ENCODE data around the gene MICOS13.

The MICOS13 gene, protein sequence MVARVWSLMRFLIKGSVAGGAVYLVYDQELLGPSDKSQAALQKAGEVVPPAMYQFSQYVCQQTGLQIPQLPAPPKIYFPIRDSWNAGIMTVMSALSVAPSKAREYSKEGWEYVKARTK

DNA sequence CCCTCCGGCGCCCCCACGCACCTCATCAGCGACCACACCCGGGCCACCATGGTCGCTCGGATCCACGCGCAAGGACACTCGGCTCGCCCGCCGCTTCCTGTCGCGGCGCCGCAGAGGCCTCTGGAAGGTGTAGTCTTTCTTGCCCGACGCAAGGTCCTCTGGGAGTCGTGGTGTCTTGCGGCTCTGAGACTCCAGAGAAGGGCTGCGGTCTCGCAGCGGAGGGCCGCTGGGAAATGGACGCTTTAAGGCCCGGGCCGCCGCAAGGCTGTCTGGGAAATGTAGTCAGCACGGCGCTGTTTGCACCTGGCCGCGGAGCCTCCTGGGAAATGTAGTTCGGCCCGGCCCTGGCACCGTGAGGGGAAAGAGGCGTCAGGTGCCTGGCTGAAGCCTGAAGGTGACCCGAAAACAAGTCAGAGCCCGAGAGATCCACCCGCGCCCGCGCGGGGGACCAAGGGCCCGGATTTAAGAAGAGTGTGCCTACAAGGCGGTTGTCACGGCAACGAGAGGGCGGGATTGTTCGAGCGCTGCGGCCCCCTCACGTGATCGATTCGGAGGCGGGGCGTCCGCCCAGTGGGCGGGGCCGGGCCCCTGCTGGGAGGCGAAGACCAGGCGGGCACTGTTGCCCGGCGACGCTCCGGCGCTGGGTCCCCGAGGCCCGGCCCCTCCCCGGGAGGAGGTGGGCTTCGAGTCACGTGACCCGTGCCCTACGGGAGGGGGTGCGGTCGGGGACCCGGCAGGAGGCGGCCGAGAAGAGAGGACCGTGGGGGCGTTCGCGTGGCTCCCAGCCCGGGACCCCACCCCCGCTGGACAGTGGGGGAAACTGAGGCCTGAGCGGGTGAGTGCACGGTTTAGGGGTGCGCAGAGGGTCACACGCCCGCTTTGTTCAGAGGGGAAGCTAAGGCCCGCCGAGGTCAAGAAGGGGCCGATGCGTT, at the start of gene MICOS13, which contains the start of gene HSD11B1L:
TSS of gene MICOS13 (minus strand) at position 80 of the 932 bp plus-strand sequence. CDS start at position 50, 30 bp downstream.
TSS of gene HSD11B1L (plus strand) at position 591 of the 932 bp plus-strand sequence. CDS start 3,806 bp downstream, outside the sequence.
- Mint-ChIP-seq H3K4me3 (peak within 1 kb of the TSS; percentile 96), H3K27me3 (no peaks in the 10 kb centered on the region), H3K36me3 (no peaks in the 10 kb centered on the region), H3K9me3 (ENCODE audit: low read depth) (no peaks in the 10 kb centered on the region), H3K27ac (peak within 1 kb of the TSS; percentile 97), H3K4me1 (ENCODE audit: low read depth) (peaks cover 18% of the 10 kb centered on the region)

DNA sequence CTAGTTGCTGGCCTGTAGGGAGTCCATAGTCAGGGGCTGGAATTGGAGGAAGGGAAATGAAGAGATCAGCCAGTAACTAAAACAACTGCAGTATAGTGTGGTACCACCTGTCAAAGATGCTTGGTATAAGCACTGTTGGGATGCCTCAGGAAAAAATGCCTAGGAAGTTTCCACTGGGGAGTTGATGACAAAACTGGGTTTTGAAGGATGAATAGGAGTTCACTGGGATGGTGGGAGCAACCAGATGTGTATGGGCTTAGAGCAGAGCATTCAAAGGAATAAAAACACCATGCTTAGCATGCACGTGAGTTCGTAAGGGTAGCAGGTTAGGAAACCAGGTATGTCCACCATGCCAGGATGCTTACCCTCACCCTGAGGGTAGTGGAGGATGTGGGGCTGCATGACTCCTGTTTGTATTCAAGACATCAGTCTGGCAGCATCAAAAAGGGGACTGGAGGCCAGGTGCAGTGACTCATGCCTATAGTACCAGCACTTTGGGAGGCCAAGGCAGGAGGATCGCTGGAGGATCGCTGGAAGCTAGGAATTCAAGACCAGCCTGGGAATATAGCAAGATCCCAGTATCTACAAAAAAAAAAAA, 47.2 kb upstream of the MICOS13 start:
- Mint-ChIP-seq H3K4me1 (ENCODE audit: low read depth) (no peaks in the 10 kb centered on the region), H3K36me3 (peaks cover 2% of the 10 kb centered on the region), H3K4me3 (no peak overlapping the region), H3K27ac (no peak overlapping the region), H3K27me3 (peaks cover 5% of the 10 kb centered on the region), H3K9me3 (ENCODE audit: low read depth) (no peaks in the 10 kb centered on the region)

DNA sequence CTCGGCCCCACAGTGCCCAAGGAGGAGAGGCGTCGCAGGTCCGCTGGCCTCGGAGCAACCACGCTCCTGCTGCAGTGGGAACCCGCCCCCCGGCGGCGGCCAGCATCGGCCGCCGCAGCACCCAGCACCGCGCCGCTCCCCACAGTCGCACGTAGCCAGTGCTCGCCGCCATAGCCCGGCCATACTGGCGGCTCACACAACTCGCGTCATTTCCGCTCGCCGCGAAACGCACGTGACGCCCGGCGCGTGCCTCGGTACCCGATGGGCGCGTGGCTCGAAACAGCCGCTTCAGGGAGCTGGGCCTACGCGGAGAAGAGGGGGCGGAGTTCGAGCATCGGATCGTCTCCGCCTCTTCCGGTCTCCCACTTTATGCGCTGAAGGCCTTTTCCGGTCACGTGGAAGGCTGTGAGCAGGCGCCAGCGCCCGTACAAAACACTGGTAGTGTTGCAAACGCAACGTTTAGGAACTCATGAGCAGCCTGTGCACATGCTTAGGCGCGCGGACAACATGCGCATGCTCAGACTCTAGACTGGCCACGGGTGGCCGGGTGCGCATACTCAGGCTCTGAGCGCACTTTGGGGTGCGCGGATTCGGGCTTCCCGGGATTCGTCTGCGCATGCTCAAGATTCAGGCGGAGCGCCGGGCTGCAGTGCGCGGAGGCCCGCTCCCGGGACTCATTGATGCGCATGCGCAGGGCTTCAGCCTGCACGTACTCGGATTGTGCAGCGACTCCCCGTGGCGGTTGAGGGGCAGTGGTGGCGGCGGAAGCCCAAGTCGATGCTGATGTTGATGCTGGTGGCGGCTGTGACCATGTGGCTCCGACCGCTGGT, 39.9 kb upstream of the MICOS13 start, which contains the start of the genes CATSPERD and LONP1:
TSS of gene CATSPERD (plus strand) at position 677 of the 830 bp plus-strand sequence. CDS start at position 778, 101 bp downstream.
TSS of gene LONP1 (minus strand) at position 186 of the 830 bp plus-strand sequence. CDS start at position 172, 14 bp downstream.
- Mint-ChIP-seq H3K36me3 (peaks cover 11% of the 10 kb centered on the region), H3K27me3 (no peaks in the 10 kb centered on the region), H3K9me3 (ENCODE audit: low read depth) (no peaks in the 10 kb centered on the region), H3K4me3 (peak within 1 kb of the TSS; percentile 97), H3K27ac (peak within 1 kb of the TSS; percentile 97), H3K4me1 (ENCODE audit: low read depth) (peaks cover 26% of the 10 kb centered on the region)

DNA sequence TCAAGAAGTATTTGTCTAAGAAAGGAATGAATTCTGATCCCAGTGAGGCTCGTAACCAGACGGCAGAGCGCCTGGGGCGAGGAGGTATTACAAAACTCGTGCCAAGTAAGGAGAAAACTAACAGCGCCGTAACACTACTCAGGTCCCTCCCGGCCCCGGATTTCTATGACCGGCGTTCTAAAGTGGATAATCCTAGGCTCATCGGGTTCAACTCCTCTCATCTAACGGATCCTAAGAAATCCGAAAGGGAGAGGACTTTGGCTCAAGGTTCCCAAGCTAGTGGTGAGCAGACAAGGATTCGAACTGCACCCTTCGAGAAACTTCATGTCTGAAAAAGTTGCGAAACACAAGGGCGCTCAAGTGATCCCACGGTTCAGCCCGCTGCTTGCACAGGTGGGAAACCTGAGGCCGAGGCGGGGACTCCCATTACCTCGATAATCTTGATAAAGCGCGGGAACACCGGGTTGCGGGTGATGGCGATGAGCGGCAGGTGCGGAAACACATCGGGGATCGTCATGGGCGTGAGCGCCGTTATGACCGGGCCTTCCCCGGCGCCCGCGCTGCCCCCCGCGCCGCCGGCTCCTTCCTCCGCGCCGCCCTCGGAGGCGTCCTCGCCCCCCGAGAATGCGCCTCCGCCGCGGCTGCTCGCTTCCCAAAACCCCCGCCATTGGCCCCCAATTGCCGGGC, 39.1 kb upstream of the MICOS13 start:
- H3K4me1 Mint-ChIP-seq (ENCODE audit: low read depth): peaks cover 26% of the 10 kb centered on the region
- H3K27ac Mint-ChIP-seq: peak overlapping the region; percentile 97
- no peaks in the 10 kb centered on the region for H3K9me3 Mint-ChIP-seq (ENCODE audit: low read depth)
- peaks cover 11% of the 10 kb centered on the region for H3K36me3 Mint-ChIP-seq
- H3K27me3 Mint-ChIP-seq: no peaks in the 10 kb centered on the region
- peak overlapping the region; percentile 97 for H3K4me3 Mint-ChIP-seq

DNA sequence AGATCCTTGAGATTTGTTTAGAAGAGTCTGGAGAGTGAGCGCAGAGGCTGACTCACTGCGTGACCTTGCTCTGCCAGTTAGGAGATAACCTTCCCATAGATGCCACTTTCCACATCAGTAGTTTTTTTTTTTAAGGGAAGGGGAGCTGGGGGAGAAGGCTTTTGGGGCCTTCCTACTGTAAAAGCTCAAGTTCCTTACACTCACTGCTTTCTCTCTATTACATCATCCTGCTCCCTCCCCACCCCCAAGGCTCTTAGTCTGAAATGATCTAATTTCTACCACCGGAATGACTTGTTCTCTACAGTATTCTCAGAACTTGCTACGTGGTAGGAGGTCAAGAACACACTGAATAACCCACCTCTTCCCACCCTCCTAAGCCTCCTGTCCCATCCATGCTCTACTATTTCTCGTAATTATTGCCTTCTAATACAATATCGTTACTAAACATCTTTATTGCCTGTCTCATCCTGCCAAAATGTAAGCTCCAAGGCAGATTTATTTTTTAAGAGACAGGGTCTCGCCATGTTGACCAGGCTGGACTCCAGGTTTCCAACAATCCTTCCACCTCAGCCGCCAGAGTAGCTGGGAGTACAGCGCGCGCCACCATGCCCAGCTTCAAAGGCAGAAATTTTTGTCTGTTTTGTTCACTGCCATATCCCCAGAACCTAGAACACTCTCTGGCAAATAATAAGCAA, 38.4 kb upstream of the MICOS13 start:
- Mint-ChIP-seq H3K4me3 (peak overlapping the region; percentile 97), H3K27me3 (no peaks in the 10 kb centered on the region), H3K27ac (peak overlapping the region; percentile 97), H3K9me3 (ENCODE audit: low read depth) (no peaks in the 10 kb centered on the region), H3K36me3 (peaks cover 11% of the 10 kb centered on the region), H3K4me1 (ENCODE audit: low read depth) (peaks cover 26% of the 10 kb centered on the region)

DNA sequence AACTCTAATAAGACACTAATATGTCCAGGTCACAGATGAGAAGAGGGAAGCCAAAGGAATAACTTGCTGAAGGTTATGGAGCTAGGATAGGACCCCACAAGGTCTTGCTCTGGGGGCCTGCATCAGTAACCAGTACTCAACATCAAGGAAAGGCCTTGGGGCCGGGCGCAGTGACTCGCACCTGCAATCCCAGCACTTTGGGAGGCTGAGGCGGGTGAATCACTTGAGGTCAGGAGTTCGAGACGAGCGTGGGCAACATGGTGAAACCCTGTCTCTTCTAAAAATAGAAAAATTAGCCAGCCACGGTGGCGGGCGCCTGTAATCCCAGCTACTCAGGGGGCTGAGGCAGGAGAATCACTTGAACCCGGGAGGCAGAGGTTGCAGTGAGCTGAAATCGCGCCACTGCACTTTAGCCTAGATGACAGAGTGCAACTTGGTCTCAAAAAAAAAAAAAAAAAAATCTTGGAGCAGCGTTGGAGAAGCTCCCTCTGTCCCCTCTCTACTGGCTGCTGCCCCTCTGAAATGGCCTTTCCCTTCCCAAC, 37.8 kb upstream of the MICOS13 start:
- peak overlapping the region; percentile 97 for H3K4me3 Mint-ChIP-seq
- peaks cover 26% of the 10 kb centered on the region for H3K4me1 Mint-ChIP-seq (ENCODE audit: low read depth)
- H3K36me3 Mint-ChIP-seq: peaks cover 11% of the 10 kb centered on the region
- no peaks in the 10 kb centered on the region for H3K27me3 Mint-ChIP-seq
- H3K9me3 Mint-ChIP-seq (ENCODE audit: low read depth): no peaks in the 10 kb centered on the region
- H3K27ac Mint-ChIP-seq: peak overlapping the region; percentile 97

DNA sequence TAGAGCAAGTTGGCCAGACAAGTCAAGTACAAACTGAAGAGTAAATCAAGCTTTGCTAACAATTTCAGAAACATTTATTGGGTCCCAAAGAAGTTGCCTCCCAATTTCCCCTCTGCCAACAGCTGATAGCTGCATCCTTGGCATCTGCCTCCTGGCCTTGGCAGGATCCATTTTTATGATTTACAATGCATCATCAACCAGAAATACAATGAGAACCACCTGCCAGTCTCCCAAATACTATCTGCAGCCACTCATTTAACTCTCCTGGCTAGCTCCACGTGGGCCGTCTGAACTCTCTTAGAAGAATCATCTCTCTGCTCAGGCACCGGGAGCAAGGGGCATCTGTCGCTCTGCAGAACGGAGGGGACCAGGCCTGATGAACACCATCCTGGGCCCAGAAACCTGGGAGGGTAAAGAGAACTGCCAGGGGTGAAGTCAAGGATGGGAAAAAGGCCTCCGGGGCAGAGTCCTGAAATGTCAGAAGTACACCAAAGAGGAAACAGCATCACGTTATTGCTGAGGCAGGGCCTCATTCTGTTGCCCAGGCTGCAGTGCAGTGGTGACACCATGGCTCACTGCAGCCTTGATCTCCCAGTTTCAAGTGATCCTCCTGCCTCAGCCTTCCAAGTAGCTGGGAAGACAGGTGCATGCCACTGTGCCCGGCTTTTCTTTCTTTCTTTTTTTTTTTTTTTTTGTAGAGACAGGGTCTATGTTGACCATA, 37.1 kb upstream of the MICOS13 start:
- Mint-ChIP-seq H3K27me3 (no peaks in the 10 kb centered on the region), H3K4me1 (ENCODE audit: low read depth) (peaks cover 26% of the 10 kb centered on the region), H3K36me3 (peaks cover 11% of the 10 kb centered on the region), H3K4me3 (peak overlapping the region; percentile 97), H3K27ac (peak overlapping the region; percentile 97), H3K9me3 (ENCODE audit: low read depth) (no peaks in the 10 kb centered on the region)

DNA sequence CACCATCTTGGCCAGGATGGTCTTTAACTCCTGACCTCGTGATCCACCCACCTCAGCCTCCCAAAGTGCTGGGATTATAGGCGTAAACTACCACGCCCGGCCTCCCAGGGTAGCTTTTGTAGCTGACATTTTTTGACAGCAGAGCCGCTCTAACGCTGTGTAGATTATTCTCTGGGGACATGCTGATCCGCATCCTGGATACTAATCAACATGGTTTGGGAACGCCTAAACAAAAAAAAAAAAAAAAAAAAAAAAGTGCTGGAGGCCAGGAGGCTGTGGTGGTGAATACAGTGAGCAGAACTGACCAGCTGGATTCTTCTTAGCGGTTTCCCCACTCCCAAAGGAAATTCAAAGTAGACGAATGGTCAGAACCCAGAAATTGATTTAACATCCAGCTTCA, 34.5 kb upstream of the MICOS13 start:
- H3K4me1 Mint-ChIP-seq (ENCODE audit: low read depth): peaks cover 26% of the 10 kb centered on the region
- H3K4me3 Mint-ChIP-seq: no peak overlapping the region
- H3K9me3 Mint-ChIP-seq (ENCODE audit: low read depth): no peaks in the 10 kb centered on the region
- H3K27me3 Mint-ChIP-seq: no peaks in the 10 kb centered on the region
- H3K36me3 Mint-ChIP-seq: peaks cover 11% of the 10 kb centered on the region
- no peak overlapping the region for H3K27ac Mint-ChIP-seq

DNA sequence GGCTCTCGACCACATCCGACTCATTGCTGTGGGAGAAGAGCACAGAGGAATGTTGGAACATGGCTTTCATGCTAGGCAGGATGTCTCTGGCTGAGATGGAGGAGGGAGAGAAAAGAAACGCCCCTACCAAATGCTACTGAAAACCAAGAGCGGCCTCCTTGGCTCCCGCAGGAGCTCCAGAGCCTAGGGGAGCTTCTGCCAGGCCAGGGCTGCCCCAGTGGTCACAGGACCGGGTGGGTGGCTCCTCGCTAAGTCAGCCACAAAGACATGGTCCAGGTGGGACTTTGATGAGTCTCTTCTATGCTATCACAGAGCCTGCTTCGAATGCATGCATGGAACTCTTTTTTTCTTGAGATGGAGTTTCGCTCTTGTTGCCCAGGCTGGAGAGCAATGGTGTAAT, 32.9 kb upstream of the MICOS13 start:
- Mint-ChIP-seq H3K27ac (no peak overlapping the region), H3K4me3 (no peak overlapping the region), H3K36me3 (peaks cover 6% of the 10 kb centered on the region), H3K27me3 (no peaks in the 10 kb centered on the region), H3K4me1 (ENCODE audit: low read depth) (peaks cover 19% of the 10 kb centered on the region), H3K9me3 (ENCODE audit: low read depth) (no peaks in the 10 kb centered on the region)

DNA sequence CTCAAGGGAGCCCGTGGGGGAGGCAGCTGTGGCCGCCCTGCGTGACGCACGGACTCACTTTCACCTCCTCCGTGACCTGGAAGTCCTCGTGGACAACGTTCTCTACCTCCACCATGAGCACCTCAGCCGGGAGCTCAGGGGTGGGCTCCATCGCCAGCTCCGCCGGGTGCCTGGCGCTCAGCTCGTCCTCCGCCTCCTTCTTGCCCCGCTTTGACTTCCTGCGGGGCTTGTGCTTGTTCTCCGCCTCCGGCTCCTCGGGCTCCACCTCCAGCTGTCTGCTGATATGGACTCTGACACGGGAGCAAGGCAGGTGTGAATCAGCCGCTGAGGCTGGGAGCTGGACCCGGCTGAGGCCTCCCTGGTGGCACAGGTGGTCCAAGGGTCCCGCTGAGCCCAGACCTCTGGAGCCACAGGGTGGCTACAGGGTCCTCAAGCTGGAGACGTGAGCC, 31.4 kb upstream of the MICOS13 start:
- Mint-ChIP-seq H3K4me1 (ENCODE audit: low read depth) (peaks cover 7% of the 10 kb centered on the region), H3K27me3 (no peaks in the 10 kb centered on the region), H3K4me3 (no peak overlapping the region), H3K27ac (no peak overlapping the region), H3K36me3 (peaks cover 3% of the 10 kb centered on the region), H3K9me3 (ENCODE audit: low read depth) (no peaks in the 10 kb centered on the region)

DNA sequence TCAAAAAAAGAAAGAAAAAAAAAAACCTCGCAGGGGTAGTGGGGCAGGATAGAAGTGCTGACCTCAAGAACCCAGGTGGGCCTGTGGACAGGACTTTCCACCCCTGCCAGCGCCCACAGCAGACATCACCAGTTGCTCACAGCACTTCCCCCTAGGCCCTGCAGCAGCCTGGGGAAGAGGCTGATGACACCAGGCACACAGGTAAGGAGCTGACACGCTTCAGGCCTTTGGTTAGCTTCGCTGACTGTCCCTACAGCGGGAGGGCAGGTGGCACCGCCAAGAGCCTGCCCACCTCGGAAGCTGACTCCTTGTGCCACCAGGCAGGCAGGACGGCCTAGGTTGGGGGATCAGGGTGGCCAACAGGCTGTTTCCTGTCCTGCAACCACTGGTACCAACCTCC, 30.7 kb upstream of the MICOS13 start:
- no peak overlapping the region for H3K4me3 Mint-ChIP-seq
- no peak overlapping the region for H3K27ac Mint-ChIP-seq
- peaks cover 3% of the 10 kb centered on the region for H3K4me1 Mint-ChIP-seq (ENCODE audit: low read depth)
- no peaks in the 10 kb centered on the region for H3K9me3 Mint-ChIP-seq (ENCODE audit: low read depth)
- no peaks in the 10 kb centered on the region for H3K27me3 Mint-ChIP-seq
- H3K36me3 Mint-ChIP-seq: peaks cover 3% of the 10 kb centered on the region

DNA sequence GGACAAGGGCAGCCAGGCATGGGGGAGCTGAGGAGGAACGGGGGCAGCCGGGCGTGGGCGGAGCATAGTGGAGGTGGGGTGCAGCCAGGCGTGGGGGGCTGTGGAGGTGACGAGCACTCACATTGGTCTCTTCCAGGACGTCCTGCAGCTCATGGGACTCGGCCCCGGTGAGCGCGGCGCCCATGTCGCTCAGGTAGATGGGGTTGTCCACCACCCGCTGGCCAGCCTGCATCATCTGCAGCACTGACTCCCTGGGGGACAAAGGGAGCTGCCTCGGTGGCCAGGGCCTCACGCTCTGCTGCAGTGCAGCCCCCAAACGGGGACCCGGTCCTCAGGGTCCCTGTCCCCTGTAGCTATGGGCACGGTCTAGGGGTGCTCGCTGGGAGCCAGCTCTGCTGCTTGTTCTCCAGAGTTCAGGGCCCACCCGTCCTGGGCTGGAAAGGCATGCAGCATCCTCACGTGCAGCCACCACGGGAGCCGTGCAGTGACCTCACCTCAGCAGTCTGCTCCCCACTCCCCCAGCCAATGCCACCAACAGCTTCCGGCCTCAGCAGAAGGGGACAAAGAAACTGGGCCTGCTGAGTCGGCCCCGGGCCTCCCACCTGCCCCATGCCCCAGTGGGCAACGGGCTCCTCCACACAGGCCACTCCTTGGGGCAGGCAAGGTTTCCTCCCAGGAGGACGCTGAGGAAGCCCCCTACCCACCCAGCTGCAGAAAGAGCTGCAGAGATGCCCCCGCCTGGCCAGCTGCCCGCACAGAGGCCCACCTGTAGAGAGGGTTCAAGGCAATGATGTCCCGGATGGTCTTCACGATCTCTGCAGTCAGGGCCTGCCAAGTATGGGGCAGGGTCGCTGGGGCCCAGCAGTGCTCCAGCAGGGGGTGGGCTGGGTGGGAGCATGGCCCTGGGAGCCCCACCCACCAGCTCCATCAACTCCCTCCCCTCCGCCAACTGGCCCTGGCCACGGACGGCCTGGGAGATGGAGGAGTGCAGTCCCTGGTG, 27.6 kb upstream of the MICOS13 start:
- H3K27me3 Mint-ChIP-seq: no peaks in the 10 kb centered on the region
- no peak overlapping the region for H3K27ac Mint-ChIP-seq
- no peak overlapping the region for H3K4me3 Mint-ChIP-seq
- no peaks in the 10 kb centered on the region for H3K4me1 Mint-ChIP-seq (ENCODE audit: low read depth)
- no peaks in the 10 kb centered on the region for H3K9me3 Mint-ChIP-seq (ENCODE audit: low read depth)
- H3K36me3 Mint-ChIP-seq: no peaks in the 10 kb centered on the region

Measured in activated naive CD8-positive, alpha-beta T cell (primary cell).